A204.1 (cell line): ENCODE measurements around the gene RRP1B.
"Not testable (repeated sequence)": the region's sequence is repeated elsewhere in the genome, so short reads cannot be mapped to it uniquely, and the experiment has no call there.

Source experiments
- FAIRE-seq: peaks from 2 replicates; lab custom pipeline; 2012; peaks lifted over from hg19 to GRCh38; lab: Jason Lieb, UNC

The RRP1B gene

DNA sequence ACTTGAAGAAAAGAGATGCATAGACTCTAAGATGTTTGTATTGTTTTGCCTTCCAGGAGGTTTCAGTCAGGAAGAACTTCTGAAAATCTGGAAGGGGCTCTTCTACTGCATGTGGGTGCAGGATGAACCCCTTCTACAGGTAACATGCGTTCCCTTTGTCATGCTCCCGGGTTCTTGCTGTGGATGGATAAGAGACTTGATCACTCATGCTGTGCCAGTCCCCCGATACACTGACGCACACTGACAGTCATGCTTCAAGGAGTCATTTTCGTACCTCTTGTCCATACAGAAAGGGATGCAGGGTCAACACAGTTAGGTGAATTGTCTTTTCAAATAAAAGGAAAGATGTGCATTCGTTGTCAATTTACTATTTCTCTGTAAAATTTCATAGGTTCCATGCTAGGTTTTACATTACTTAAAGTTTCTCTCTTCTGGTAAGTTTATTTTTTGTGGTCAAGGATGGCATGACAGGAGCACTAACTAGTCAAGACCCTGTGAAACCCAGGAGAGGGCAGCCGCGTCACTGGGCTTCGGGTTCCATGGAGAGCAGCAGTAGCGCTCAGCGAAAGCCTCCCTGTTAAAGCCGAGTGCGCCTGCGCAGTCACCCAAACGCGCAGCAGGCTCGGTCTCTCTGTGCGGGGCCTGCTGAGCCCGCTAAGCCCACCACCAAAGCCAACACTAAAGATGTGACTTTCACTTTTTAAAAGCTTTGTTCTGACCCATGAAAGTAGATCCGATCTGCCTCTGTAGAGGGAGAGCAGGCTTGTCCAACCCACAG lies 10.7 kb downstream of the RRP1B start:
- FAIRE-seq = no peak

DNA sequence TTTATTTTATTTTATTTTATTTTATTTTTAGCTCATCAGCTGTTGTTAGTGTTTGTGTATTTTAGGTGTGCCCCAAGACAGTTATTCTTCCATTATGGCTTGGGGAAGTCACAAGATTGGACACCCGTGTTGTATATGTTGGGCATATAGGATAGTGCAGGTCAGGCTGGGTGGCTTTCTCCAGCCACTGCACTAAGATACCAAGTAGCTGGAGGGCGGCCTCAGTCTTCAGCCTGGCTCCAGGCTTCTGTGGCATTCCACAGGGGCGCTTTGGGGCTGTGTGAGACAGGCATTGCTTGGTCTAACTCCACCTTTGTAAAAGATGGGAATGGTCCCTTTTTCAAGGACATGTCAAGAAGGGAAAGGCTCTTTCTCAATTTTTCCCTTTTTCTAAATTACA lies 16.5 kb downstream of the RRP1B start:
- FAIRE-seq = no peak

DNA sequence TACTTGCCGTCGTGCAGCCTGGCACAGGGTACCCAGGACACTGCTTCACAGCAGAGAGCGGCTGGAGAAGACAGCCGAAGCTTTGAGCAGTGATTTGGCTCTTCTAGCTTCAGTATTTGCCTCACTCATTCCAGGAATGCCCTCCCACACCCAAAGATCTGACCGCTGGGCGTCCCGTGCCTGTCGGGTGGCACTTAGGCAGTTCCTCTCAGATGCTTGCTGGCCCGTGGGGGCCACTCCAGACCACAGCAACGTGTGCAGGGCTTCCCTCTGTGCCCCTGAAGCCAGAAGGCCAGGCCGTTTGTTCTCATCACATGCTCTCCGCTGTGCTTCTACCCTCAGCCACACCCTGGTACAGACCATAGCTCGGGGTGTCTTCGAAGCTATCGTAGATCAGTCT lies 17.0 kb downstream of the RRP1B start:
- no peak for FAIRE-seq

DNA sequence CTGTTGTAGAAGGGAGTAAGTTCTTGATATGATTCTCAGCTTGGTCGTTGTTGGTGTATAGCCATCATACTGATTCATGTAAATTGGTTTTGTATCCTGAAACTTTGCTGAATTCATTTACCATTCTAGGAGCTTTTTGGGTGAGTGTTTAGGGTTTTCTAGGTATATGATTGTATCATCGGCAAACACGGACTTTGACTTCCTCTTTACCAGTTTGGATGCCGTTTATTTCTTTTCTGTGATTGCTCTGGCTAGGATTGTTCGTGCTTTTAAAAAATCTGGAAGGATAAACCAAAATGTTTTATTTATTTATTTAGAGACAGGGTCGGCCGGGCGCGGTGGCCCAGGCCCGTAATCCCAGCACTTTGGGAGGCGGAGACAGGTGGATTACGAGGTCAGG lies 20.6 kb downstream of the RRP1B start:
- no peak for FAIRE-seq

DNA sequence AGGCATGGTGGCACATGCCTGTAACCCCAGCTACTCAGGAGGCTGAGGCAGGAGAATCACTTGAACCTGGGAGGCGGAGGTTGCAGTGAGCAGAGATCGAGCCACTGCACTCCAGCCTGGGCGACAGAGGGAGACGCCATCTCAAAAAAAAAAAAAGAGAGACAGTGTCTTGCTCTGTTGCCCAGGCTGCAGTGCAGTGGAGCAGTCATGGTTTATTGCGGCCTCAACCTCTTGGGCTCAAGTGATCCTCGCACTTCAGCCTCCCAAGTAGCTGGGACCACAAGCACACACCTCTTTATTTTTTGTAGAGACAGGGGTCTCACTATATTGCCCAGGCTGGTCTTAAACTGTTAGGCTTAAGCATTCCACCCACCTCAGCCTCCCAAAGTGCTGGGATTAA lies 21.1 kb downstream of the RRP1B start:
- not testable (repeated sequence) for FAIRE-seq

DNA sequence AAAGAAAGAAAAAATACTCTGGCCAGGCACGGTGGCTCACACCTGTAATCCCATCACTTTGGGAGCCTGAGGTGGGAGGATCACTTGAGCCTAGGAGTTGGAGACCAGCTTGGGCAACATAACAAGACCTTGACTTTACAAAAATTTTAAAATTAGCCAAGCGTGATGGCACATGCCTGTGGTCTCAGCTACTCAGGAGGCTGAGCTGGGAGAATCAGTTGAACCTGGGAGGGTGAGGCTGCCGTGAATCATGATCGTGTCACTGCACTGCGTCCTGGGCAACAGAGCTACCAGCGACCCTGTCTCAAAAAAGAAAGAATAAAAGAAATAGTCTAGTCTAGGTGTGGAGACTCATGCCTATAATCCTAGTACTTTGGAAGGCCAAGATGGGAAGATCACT lies 22.3 kb downstream of the RRP1B start:
- no peak for FAIRE-seq

DNA sequence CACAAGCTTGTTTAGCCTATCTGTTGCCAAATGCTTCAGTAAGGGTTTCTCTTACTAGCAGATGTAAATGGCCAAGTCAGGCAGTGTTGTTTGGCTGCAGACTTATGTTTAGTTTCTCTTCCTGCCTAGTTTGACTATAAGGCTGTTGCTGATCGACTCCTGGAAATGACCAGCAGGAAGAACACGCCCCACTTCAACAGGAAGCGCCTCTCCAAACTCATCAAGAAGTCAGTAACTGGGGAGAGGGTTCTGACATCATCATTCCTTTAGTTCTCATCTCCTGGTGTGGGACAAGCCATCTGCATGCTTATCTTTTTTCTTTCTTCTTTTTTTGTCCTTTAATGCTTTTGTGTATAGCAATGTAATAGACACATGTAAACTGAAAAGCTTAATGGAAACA lies 25.1 kb downstream of the RRP1B start:
- no peak for FAIRE-seq

DNA sequence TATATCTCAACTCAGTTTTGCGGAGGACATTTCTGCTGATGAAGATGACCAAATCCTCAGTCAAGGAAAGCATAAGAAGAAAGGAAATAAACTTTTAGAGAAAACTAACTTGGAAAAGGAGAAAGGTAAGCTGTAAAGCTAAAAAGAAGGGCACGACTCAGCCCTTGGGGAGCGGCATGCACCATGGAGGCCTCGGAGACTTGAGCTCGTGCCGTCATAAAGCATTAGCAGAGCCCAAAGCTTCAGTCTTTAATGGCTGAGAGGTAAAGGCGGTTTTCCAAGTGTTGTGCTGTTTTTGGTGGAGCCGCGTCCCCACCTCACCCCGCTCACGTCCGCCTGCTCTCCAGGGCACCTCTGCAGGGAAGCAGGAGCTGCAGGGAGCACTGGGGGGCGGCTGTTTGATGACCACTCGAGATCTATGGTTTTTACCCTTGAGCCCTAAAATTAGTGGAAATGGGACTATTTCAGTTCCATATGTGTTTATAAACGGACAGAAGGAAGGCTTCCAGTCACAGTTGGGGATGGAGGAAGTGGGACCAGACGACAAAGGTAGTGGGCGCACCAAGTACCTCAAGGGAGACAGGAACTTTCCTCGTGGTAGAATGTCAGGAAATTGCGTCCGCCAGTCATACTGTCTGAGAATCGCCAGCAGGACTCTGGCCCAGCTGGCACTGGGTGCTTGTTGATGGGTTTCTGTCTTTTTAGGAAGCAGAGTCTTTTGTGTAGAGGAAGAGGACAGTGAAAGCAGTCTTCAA lies 27.6 kb downstream of the RRP1B start:
- FAIRE-seq = no peak

DNA sequence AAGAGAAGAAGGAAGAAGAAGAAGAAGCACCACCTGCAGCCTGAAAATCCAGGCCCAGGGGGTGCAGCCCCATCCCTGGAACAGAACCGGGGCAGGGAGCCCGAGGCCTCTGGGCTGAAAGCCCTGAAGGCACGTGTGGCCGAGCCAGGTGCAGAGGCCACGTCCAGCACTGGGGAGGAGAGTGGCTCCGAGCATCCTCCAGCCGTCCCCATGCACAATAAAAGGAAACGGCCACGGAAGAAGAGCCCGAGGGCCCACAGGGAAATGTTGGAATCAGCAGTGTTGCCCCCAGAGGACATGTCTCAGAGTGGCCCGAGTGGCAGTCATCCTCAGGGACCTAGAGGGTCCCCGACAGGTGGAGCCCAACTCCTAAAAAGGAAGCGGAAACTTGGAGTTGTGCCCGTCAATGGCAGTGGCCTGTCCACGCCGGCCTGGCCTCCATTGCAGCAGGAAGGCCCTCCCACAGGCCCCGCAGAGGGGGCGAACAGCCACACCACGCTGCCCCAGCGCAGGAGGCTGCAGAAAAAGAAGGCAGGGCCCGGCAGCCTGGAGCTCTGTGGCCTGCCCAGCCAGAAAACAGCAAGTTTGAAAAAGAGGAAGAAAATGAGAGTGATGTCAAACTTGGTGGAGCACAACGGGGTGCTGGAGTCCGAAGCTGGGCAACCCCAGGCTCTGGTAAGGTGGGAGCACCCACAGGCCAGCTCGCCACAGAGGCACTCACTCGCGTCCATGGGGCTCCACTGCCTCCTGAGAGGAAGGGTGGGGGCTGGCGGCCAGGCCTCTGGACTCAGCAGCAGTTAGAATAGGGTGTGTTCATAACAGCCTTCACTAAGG lies 28.4 kb downstream of the RRP1B start:
- no peak for FAIRE-seq

DNA sequence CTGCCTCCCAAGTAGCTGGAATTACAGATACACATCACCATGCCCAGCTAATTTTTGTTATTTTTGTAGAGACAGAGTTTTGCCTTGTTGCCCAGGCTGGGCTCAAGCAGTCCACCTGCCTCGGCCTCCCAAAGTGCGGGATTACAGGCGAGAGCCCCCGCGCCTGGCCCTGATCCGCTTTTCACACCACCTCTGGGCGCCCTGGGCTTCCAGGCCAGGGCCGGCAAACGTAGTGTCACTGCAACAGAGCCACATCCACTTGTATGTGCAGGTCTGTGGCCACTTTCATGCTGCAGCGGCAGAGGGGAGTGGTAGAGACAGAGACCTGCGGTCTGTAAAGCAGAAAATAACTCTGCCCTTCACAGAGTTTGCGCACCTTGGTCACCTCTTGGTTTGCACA lies 29.5 kb downstream of the RRP1B start:
- no peak for FAIRE-seq

DNA sequence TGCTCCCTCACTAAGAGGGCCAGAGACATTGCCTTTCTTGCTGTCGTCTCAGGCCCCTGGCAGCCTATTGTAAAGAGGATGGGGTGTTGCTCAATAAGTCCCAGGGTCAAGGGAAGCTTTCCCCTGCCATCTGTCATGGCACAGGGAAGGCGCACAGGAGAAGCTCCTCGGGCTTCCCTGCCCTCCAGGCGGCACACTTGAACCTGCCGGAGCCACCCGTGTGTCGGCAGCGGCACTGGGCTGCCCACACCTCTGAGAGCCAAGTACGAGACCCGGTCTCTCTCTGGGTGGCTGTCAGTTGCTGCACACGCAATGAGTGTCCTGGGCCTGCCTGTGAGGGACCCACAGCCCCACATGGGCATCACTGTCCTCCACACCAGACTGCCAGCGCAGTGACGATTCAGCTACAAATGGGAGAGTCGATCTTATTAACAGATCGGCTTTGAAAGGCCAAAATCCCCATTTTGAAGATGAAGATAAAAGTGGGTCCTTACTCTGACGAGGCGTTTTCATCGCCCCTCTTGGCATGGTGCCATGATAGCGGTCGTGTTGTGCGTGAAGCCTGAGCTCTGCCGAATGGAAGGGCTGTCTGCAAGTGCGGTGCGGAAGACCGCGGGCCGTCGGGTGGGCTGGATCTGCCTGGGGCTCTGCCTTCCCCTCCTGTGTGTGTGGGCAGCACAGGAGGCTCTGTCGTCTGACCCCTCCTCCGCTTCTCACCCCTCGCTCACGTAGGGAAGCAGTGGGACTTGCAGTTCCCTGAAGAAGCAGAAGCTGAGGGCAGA lies 30.4 kb downstream of the RRP1B start:
- FAIRE-seq = no peak

DNA sequence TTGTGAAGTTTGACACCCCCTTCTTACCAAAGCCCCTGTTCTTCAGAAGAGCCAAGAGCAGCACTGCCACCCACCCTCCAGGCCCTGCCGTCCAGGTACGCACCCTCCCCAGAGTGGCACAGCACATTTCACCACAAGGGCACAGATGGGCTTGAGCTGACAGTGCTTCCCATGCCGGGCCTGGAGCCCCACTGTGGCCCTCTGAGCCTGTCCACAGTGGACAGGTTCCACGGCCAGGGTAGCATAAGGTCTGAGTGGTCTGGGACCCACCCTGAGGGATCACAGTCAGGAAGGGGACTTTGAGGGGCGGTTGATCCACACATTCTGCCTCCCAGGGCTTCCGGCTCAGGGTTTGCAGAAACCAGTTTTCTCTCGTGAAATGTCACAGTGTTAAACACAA lies 31.0 kb downstream of the RRP1B start:
- no peak for FAIRE-seq

DNA sequence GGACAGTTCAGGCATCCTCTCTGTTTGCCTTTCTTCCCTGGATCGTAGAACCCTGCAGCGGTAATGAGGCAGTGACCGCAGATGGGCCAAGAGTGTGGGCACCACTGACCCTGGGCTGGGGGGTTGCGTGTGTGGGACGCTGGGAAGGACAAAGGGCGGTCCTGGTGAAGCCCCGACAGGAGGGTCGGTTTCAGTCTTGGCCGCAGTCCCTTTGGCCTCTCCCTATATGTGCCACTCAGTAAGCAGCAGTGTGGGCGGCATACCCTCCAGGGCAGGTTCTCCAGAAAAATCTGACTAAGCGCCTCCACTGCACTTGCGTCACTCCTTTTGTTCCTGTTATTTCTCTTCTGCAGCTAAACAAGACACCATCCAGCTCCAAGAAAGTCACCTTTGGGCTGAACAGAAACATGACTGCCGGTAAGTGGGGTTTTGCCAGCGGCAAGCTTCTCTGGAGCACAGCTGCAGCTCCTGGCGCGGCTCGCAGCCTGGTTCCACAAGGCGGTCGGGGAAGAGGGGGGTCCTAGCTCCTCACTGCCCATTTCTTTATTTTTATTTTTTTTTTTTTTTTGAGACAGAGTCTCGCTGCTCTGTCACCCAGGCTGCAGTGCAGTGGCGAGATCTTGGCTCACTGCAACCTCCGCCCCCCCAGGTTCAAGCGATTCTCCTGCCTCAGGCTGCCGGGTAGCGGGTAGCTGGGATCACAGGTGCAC lies 31.9 kb downstream of the RRP1B start:
- FAIRE-seq = no peak

DNA sequence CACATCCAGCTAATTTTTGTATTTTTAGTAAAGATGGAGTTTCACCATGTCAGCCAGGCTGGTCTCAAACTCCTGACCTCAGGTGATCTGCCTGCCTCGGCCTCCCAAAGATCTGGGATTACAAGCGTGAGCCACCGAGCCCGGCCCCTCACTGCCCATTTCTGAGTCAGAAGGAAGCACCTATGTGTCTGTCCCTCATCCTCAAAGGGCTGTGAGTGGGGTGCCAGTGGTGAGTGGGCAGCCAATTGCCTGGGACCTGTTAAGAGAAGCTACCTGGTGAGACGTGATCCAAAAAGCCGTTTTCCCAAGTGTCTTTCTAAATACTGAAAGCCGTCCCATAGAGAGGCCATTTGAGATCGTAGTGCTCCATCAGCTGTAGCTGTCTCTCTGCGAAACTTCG lies 32.4 kb downstream of the RRP1B start:
- no peak for FAIRE-seq

DNA sequence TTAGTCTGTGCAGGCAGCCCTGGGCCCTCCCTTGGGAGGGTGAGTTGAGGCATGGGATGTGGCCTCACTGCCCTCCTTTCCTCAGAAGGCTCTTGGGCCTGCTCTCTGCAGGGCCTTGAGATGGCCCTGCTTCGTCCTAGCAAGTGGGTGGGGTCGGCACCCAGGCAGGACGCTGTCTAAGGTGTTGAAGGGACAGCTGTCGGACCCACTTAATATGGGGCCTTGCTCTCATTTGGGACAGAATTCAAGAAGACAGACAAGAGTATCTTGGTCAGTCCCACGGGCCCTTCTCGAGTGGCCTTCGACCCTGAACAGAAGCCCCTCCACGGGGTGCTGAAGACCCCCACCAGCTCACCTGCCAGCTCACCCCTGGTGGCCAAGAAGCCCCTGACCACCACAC lies 33.6 kb downstream of the RRP1B start:
- no peak for FAIRE-seq

DNA sequence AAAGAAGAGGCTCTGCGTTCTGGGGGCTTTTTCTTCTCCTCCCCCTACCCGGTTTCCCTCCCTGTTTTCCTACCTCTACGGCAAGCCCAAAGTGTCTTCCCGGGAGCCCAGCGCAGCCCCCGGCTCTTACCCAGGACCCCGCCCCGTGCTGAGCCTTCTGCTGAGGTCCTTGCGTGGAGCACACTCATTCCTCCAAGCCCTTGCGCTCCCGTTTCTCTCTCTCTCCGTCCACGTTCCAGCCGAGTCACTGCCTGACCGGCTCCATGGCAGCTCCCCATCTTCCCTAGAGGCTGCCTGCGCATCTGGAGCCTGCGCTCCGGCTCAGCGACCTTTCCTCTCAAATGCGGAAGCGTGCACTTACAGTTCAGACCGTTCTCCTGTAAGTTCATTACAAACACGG lies 34.6 kb downstream of the RRP1B start:
- no peak for FAIRE-seq

DNA sequence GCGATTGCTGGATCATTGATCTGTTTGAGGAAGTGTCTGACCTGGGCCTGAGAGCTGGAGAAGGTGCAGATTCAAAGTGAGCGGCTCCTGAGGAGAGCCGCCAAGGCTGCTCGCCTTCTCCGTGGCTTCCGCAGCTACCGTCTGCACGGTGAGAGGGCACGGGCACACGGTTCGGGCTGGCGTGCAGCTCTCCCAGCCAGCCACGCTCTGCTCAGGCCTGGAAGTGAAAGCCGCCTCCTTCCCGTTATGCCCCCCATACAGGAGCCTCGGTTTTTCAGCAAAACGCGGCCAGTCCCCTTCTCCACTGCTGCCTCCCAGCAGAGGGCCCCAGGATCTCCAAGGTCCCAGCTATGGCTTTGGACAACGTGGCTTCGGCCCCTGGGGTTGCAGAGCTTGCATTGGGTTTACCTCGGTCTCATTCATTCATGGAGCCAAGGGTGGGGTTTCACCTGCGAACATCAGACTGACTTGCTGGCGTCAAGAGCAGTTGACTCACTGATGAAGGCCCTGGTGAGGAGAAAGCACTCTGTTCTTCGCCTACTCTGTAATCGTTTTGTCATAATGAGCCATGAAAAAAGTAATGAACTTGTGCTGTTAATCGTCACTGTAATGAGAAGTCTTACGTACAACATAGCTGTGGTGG lies 35.2 kb downstream of the RRP1B start:
- FAIRE-seq = no peak

DNA sequence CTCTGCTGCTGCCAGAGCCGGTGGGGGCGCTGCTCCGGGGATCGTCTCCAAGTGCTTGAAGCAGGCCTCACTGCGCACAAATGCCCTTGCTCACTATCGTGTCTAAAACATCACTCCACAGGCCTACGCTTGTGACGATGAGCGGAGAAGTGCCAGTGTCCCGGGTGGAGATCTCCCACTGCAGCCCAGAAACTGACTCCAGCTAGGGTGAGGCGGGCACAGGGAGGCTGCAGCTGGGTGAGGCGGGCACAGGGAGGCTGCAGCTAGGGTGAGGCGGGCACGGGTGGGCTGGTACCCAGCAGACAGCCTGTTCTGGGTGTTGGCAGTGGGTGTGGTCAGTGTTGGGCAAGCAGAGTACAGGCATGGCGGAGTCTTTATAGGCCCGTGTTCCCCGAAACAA lies 36.9 kb downstream of the RRP1B start:
- no peak for FAIRE-seq

DNA sequence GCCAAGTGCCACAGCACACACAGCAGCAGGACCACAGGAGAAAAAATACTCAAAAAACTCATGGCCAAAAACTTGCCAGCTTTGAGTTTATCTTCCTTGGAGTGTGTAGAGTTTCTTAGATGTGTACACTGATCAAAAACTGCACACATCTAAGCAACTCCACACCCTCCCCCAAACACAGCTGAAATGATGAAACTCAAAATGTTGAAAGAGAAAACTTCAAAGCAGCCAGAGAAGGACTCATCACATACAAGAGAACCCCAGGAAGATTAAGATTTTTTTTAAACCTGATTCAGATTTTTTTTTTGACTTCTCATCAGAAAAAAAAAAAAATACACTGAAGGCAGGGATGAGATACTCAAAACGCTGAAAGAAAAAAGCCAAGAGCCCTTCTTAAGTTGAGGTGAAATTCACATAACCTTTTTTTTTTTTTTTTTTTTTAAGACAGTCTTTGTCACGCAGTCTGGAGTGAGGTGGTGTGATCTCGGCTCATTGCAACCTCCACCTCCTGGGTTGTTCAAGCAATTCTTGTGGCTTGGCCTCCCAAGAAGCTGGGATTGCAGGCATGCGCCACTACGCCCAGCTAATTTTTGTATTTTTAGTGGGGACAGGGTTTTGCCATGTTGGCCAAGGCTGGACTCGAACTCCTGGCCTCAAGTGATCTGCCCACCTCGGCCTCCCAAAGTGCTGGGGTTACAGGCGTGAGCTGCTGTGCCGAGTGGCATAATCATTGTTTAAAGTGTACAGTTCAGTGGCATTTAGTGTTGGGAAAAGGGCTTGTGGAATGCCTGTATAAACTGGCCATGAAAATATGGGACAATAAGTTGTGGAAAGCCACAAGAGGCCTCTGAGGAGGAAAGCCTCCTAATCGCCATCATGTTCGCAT lies 38.6 kb downstream of the RRP1B start:
- no peak for FAIRE-seq

DNA sequence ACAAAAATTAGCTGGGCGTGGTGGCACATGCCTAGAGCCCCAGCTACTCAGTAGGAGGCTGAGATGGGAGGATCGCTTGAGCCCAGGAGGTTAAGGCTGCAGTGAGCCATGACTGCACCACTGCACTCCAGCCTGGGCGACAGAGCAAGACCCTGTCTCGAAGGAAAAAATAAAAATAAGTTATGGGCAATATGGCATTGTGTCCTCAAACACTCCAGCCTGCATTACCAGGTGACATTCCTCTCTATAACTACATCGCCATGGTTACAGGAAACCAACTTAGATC lies 40.1 kb downstream of the RRP1B start:
- FAIRE-seq = not testable (repeated sequence)
